Activated naive CD8-positive, alpha-beta T cell treated with anti-CD3 and anti-CD28 coated beads, Interleukin-2, amount 50 U/mL, for 16 hours (primary cell): ENCODE data around the gene ERN2.

Experiments used
- DNase-seq: peaks from one replicate; pipeline ENCODE4 v3.0.0-alpha.2; 2020; ENCODE audit warnings: low read depth, low spot score

ERN2 gene

GRCh38 chr16:23687034-23687808, 25.8 kb downstream of the ERN2 start:
- no peak for DNase-seq

GRCh38 chr16:23683487-23683886, 29.5 kb downstream of the ERN2 start:
- no peak for DNase-seq

- no peak for DNase-seq
These were observed 30.8 kb downstream of the ERN2 start for GRCh38 chr16:23682181-23682580.

- DNase-seq, result no peak
These were observed 33.1 kb downstream of the ERN2 start for GRCh38 chr16:23679986-23680336.

- no peak for DNase-seq
These were observed 33.6 kb downstream of the ERN2 start for GRCh38 chr16:23679274-23679985.

- peak; percentile 46 for DNase-seq
These were observed 34.4 kb downstream of the ERN2 start, which contains the start of gene PLK1 for GRCh38 chr16:23678430-23679273. Gene PLK1, plus strand, starts transcription at chr16:23678889. Its CDS starts 44 bp downstream, at chr16:23678933.

GRCh38 chr16:23676924-23677480, 36.0 kb downstream of the ERN2 start:
- DNase-seq, result no peak

- DNase-seq, result no peak
These were observed 38.9 kb downstream of the ERN2 start for GRCh38 chr16:23673971-23674614.

GRCh38 chr16:23670137-23670776, 42.8 kb downstream of the ERN2 start:
- DNase-seq, result no peak

- no peak for DNase-seq
These were observed 44.1 kb downstream of the ERN2 start for GRCh38 chr16:23668873-23669272.

GRCh38 chr16:23668225-23668624, 44.8 kb downstream of the ERN2 start:
- no peak for DNase-seq

- no peak for DNase-seq
These were observed 45.7 kb downstream of the ERN2 start for GRCh38 chr16:23667355-23667659.

GRCh38 chr16:23666571-23667354, 46.3 kb downstream of the ERN2 start:
- DNase-seq, result no peak

- no peak for DNase-seq
These were observed 49.1 kb downstream of the ERN2 start for GRCh38 chr16:23663918-23664317.

- no peak for DNase-seq
These were observed 61.0 kb downstream of the ERN2 start for GRCh38 chr16:23651943-23652468.

GRCh38 chr16:23650674-23651416, 62.2 kb downstream of the ERN2 start:
- no peak for DNase-seq

GRCh38 chr16:23642246-23642774, 70.7 kb downstream of the ERN2 start:
- DNase-seq, result no peak

GRCh38 chr16:23640931-23641765, 71.9 kb downstream of the ERN2 start, which contains the start of the genes DCTN5 and PALB2:
Gene DCTN5, plus strand, starts transcription at chr16:23641466. Its CDS starts 77 bp downstream, at chr16:23641543.
Gene PALB2, minus strand, starts transcription at chr16:23641310. Its CDS starts 153 bp downstream, at chr16:23641157.
- DNase-seq, result peak; percentile 68
